ENCODE results near the gene EMP2.

DNA sequence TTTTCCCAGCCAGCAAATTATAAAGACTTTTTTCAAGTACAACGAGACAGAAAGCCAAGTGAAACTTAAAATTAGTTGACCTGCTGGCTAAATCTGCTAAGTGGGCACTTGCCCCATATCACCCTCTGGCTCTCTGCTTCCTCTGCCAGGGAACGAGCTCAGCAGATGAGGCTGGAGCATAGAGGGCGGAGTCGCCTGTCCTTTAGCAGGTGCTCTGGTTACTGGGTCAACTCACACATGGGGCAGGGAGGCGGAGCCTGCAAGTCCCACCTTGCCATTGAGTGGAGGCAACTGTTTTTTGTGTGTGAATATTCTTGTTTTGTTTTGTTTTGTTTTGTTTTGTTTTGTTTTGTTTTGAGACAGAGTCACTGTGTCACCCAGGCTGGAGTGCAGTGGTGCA is 62.5 kb downstream of the EMP2 start:
- TF ChIP-seq, protein P1, sequence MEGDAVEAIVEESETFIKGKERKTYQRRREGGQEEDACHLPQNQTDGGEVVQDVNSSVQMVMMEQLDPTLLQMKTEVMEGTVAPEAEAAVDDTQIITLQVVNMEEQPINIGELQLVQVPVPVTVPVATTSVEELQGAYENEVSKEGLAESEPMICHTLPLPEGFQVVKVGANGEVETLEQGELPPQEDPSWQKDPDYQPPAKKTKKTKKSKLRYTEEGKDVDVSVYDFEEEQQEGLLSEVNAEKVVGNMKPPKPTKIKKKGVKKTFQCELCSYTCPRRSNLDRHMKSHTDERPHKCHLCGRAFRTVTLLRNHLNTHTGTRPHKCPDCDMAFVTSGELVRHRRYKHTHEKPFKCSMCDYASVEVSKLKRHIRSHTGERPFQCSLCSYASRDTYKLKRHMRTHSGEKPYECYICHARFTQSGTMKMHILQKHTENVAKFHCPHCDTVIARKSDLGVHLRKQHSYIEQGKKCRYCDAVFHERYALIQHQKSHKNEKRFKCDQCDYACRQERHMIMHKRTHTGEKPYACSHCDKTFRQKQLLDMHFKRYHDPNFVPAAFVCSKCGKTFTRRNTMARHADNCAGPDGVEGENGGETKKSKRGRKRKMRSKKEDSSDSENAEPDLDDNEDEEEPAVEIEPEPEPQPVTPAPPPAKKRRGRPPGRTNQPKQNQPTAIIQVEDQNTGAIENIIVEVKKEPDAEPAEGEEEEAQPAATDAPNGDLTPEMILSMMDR (IDR thresholded peaks at IDR 0.05), result no peak
- no peak for TF ChIP-seq POLR2A (IDR thresholded peaks at IDR 0.05)

Measured in vagina (tissue), 2 donors.